GM12878 (cell line): ENCODE measurements around the gene HSBP1L1. TPM values are rescaled to one million over a fixed set of nuclear protein-coding genes. Genes with fewer than 3 reads are reported as not detected.

Experiments
- ATAC-seq: fragments of 200-7000 bp; cut with Tn5 transposase; 3 replicates; pipeline ENCODE4 v1.9.1; 2020; ENCODE audit warnings: mild to moderate bottlenecking, moderate library complexity
- BruUV-seq: library from RNA; stranded (reverse); fragments of 400-500 nt; replicated peaks from 2 replicates; lab custom pipeline; 2021; lab: Mats Ljungman, UMichigan
- CTCF ChIA-PET: fragments of 300-600 bp; sonication (Branson Sonifier 250); formaldehyde crosslinking; extraction: SDS; loops from one replicate; lab custom pipeline; 2021; ENCODE audit warnings: inconsistent platforms; lab: Yijun Ruan, JAX
- POLR2A ChIA-PET: fragments of 350-600 bp; formaldehyde crosslinking; extraction: SDS; loops from one replicate; lab custom pipeline; 2021; ENCODE audit warnings: inconsistent platforms; lab: Charles Lee
- RAD21 ChIA-PET: fragments of 300-600 bp; sonication (Branson Sonifier 250); formaldehyde crosslinking; loops from one replicate; lab custom pipeline; 2023; ENCODE audit warnings: antibody characterized with exemption; ENCODE audit not compliant: unreplicated experiment; lab: Charles Lee
- SMC1A ChIA-PET: fragments of 300-600 bp; sonication (Branson Sonifier 250); formaldehyde crosslinking; loops from one replicate; lab custom pipeline; 2023; ENCODE audit not compliant: unreplicated experiment, uncharacterized antibody; lab: Charles Lee
- DNase-seq: peaks from one replicate; pipeline ENCODE4 v3.0.0-alpha.2; 2011; ENCODE audit warnings: low read depth, low spot score
- FAIRE-seq: peaks from 3 replicates; lab custom pipeline; 2011; peaks lifted over from hg19 to GRCh38; lab: Jason Lieb, UNC
- H2AFZ ChIP-seq: 2 replicates; pipeline ENCODE4 v1.6.0; 2011; ENCODE audit warnings: low read depth, low read length, control low read depth; ENCODE audit not compliant: control insufficient read depth
- H3K27ac ChIP-seq: 2 replicates; pipeline ENCODE4 v1.5.1; 2011; ENCODE audit warnings: control low read depth; ENCODE audit not compliant: control insufficient read depth, insufficient read depth
- H3K27me3 ChIP-seq, 2 experiments: replicated peaks in 1 of 2; 2 replicates each; pipeline versions ENCODE4 v1.6.0 to v1.6.1; 2011; ENCODE audit warnings: low read length in 1 of 2; ENCODE audit not compliant: control insufficient read depth in 2 of 2, insufficient read depth in 2 of 2
- H3K36me3 ChIP-seq, 2 experiments: 2 replicates each; pipeline ENCODE4 v1.5.1; 2011; ENCODE audit warnings: low read length in 1 of 2; ENCODE audit not compliant: control insufficient read depth in 2 of 2, insufficient read depth in 2 of 2
- H3K4me1 ChIP-seq: 2 replicates; pipeline ENCODE4 v1.6.1; 2011; ENCODE audit warnings: mild to moderate bottlenecking, low read length, moderate library complexity, mixed read lengths; ENCODE audit not compliant: control insufficient read depth, insufficient read depth
- H3K4me2 ChIP-seq: 2 replicates; pipeline ENCODE4 v1.6.0; 2011; ENCODE audit warnings: control low read depth; ENCODE audit not compliant: control insufficient read depth, insufficient read depth
- H3K4me3 ChIP-seq: fragments of 200-600 bp; sonication (generic); 2 replicates; pipeline ENCODE4 v1.5.1; 2016
- H3K79me2 ChIP-seq: 2 replicates; pipeline ENCODE4 v1.6.0; 2011; ENCODE audit warnings: low read length; ENCODE audit not compliant: control insufficient read depth, insufficient read depth
- H3K9ac ChIP-seq: 2 replicates; pipeline ENCODE4 v1.8.0; 2011; ENCODE audit warnings: low read length, control low read depth, mixed read lengths; ENCODE audit not compliant: control insufficient read depth, insufficient read depth
- H3K9me3 ChIP-seq: replicated peaks from 3 replicates; pipeline ENCODE4 v1.5.1; 2011; ENCODE audit warnings: mild to moderate bottlenecking, low read length; ENCODE audit not compliant: control insufficient read depth, insufficient read depth
- H4K20me1 ChIP-seq: 2 replicates; pipeline ENCODE4 v1.6.0; 2011; ENCODE audit not compliant: control insufficient read depth, insufficient read depth
- BCL11A ChIP-seq: IDR thresholded peaks from 2 replicates; pipeline ENCODE4 v1.6.1; 2011; ENCODE audit warnings: low read depth, low read length
- CREB1 ChIP-seq: IDR thresholded peaks from 2 replicates; pipeline ENCODE4 v1.6.1; 2012; ENCODE audit warnings: low read depth, mild to moderate bottlenecking, inconsistent platforms
- DPF2 ChIP-seq: fragments of 450-650 bp; IDR thresholded peaks from 2 replicates; pipeline ENCODE4 v1.6.1; 2017; ENCODE audit warnings: mild to moderate bottlenecking
- EP300 ChIP-seq, 2 experiments: fragments of 150-350 bp in 1 of 2; IDR thresholded peaks; 2 replicates each; pipeline ENCODE4 v1.6.1; 2011 to 2012; ENCODE audit warnings: low read depth in 2 of 2, low read length in 2 of 2, borderline replicate concordance in 1 of 2, improper control_type of control experiment in 1 of 2, inconsistent platforms in 1 of 2; ENCODE audit not compliant: control insufficient read depth in 1 of 2
- KAT2A ChIP-seq: conservative IDR thresholded peaks from 2 replicates; pipeline ENCODE4 v1.6.1; 2011; ENCODE audit warnings: low read depth, low read length; ENCODE audit not compliant: control insufficient read depth
- NFYA ChIP-seq: IDR thresholded peaks from 2 replicates; pipeline ENCODE4 v1.6.1; 2011; ENCODE audit warnings: low read depth, mild to moderate bottlenecking, low read length, improper control_type of control experiment, borderline replicate concordance
- RBBP5 ChIP-seq: fragments of 200-600 bp; sonication (generic); conservative IDR thresholded peaks from 2 replicates; pipeline ENCODE4 v1.6.1; 2016
- RCOR1 ChIP-seq: conservative IDR thresholded peaks from 2 replicates; pipeline ENCODE4 v1.6.1; 2012; ENCODE audit warnings: low read depth, low read length, improper control_type of control experiment
- SP1 ChIP-seq: IDR thresholded peaks from one replicate; pipeline ENCODE4 v1.6.1; 2011; ENCODE audit warnings: low read depth, low read length
- SREBF1 ChIP-seq: IDR thresholded peaks from 2 replicates; pipeline ENCODE4 v1.6.1; 2012; ENCODE audit warnings: mild to moderate bottlenecking, low read length
- SUPT20H ChIP-seq: IDR thresholded peaks from 2 replicates; pipeline ENCODE4 v1.6.1; 2011; ENCODE audit warnings: low read depth, mild to moderate bottlenecking, low read length, moderate library complexity, borderline replicate concordance; ENCODE audit not compliant: control insufficient read depth
- TBL1XR1 ChIP-seq: IDR thresholded peaks from 2 replicates; pipeline ENCODE4 v1.6.1; 2012; ENCODE audit warnings: low read depth, low read length, improper control_type of control experiment
- TCF7 ChIP-seq: IDR thresholded peaks from 2 replicates; pipeline ENCODE4 v1.6.1; 2014; ENCODE audit warnings: antibody characterized with exemption, borderline replicate concordance
- WRNIP1 ChIP-seq: IDR thresholded peaks from 2 replicates; pipeline ENCODE4 v1.6.1; 2011; ENCODE audit warnings: low read depth, low read length, improper control_type of control experiment, borderline replicate concordance
- ZNF24 ChIP-seq: fragments of 450-650 bp; IDR thresholded peaks from 2 replicates; pipeline ENCODE4 v1.6.1; 2017; ENCODE audit warnings: antibody characterized with exemption, mild to moderate bottlenecking
- WGBS: methylation state at CpG from one replicate; pipeline ENCODE4 v1.1.6; 2016; ENCODE audit warnings: low lambda C conversion rate; ENCODE audit not compliant: insufficient replicate concordance, insufficient coverage; ENCODE audit errors: missing lambda C conversion rate; 5-methylcytosine and 5-hydroxymethylcytosine counted together
- in situ Hi-C: fragments of 300-500 bp; cut with MboI; formaldehyde crosslinking; loops from 9 replicates; pipeline ENCODE4 v1.14.3; 2018; ENCODE audit warnings: mixed read lengths
- intact Hi-C: fragments of 100-400 bp; cut with micrococcal nuclease; formaldehyde crosslinking; loops from one replicate; pipeline ENCODE4 v1.14.2; 2022; ENCODE audit not compliant: unreplicated experiment
- polyA plus RNA-seq, 11 experiments: library from polyadenylated mRNA; depleted of rRNA in 4 of 11; unstranded in 6 of 11; stranded (reverse) in 5 of 11; fragments of >200 nt; fragmentation: Nextera tagmentation in 4 of 11; fragmentation: Illumina TruSeq in 1 of 11; extraction: Ambion mirVana in 4 of 11; extraction: Trizol in 1 of 11; gene quantifications; 1 replicate in 1 of 11; 2 replicates in 10 of 11; pipeline versions ENCODE4 v1.2.1 to v1.2.3, GENCODE V29; 2011 to 2016; ENCODE audit warnings: inconsistent platforms in 2 of 11, missing spikeins in 2 of 11, low read depth in 1 of 11
- total RNA-seq, 4 experiments: library from RNA; depleted of rRNA in 3 of 4; stranded (reverse); fragments of >200 nt in 3 of 4; fragmentation: Illumina TruSeq in 1 of 4; extraction: Trizol in 1 of 4; gene quantifications; 2 replicates each; pipeline versions ENCODE4 v1.2.1 to v1.2.3, GENCODE V29; 2013 to 2021
- TF ChIP-seq, protein P1 (sequence below): fragments of 450-650 bp; formaldehyde crosslinking; IDR thresholded peaks from 2 replicates; pipeline ENCODE4 v1.4.0; 2022; ENCODE audit warnings: mild to moderate bottlenecking, moderate library complexity
- TF ChIP-seq, protein P2 (sequence below): IDR thresholded peaks from 2 replicates; pipeline ENCODE4 v1.6.1; 2011; ENCODE audit warnings: low read depth, low read length, improper control_type of control experiment, borderline replicate concordance
- TF ChIP-seq, protein P3 (sequence below): fragments of 450-650 bp; IDR thresholded peaks from 2 replicates; pipeline ENCODE4 v1.6.1; 2017; ENCODE audit warnings: antibody characterized with exemption, mild to moderate bottlenecking, moderate library complexity

The HSBP1L1 gene
- total and polyA plus RNA-seq, 10 of the 15 experiments (the other 5 are each of a cell fraction or from before 2014, with no cell fraction given) = 0.97 to 14.0 (median 6.9) TPM; not detected in 1

DNA sequence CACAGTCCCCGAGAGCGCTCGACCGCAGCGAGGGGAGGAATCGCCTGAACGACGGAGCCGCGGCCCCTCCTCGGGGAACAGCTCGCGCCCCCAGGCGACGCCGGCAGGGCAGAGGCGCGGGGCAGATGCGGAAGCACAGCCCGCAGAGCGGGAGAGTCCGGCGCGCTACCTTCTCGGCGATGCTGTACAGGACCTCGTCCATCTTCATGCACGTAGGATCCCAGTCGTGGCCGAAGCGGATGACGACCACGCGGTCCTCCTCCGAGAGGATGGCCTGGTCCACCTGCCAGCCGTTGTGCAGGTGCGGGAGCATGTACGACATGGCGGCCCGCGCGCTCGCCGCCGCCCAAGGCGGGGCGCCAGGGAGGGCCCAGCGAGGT is 23.6 kb downstream of the HSBP1L1 start:
- H3K27ac ChIP-seq = peak overlapping the region; percentile 67
- H2AFZ ChIP-seq = peak overlapping the region; percentile 58
- in situ Hi-C loops = no loop called here
- WGBS = under 1% methylated on average over 48 of the region's 48 CpGs
- peaks cover 0 to 7% of the 10 kb centered on the region in 2 experiments; a peak in 3 of 4 replicates for H3K36me3 ChIP-seq
- intact Hi-C loops = loop anchor here (2.0 to 10.0 kb wide), 6 partner anchors 36 to 306 kb away; partner anchors contain the start of genes KCNG2, RBFA and SLC66A2
- no peaks in the 10 kb centered on the region for H3K27me3 ChIP-seq
- peak overlapping the region; percentile 72 for H3K4me3 ChIP-seq
- peak; percentile 81 for ATAC-seq
- no peak for DNase-seq
- H3K9ac ChIP-seq = peak overlapping the region; percentile 93
- POLR2A ChIA-PET = interaction anchor here (0.9 to 1.5 kb wide), 3 partner anchors 11 to 44 kb away, joined by 3 read pairs; no protein-coding TSS in a partner anchor
- peak; percentile 44 for FAIRE-seq
- no peaks in the 10 kb centered on the region for H3K4me1 ChIP-seq
- SMC1A ChIA-PET = interaction anchor here (1.1 to 2.2 kb wide), 4 partner anchors 15 to 591 kb away, joined by 3 to 13 read pairs (median 3); partner anchors contain the start of gene HSBP1L1
- BruUV-seq = no TSS peak
- peaks cover 2% of the 10 kb centered on the region; the same call in 1 of the 2 replicates for H4K20me1 ChIP-seq
- H3K4me2 ChIP-seq = peak overlapping the region; percentile 70
- no peaks in the 10 kb centered on the region for H3K9me3 ChIP-seq
- CTCF ChIA-PET = interaction anchor here (0.8 to 1.7 kb wide), 7 partner anchors 8 to 166 kb away, joined by 3 to 9 read pairs (median 4); partner anchors contain the start of gene RBFA
- peaks cover 58% of the 10 kb centered on the region for H3K79me2 ChIP-seq
- RAD21 ChIA-PET = interaction anchor here (0.5 to 2.1 kb wide), 3 partner anchors 12 to 46 kb away, joined by 3 to 9 read pairs (median 3); partner anchors contain the start of genes HSBP1L1 and RBFA
- TF ChIP-seq RBBP5 = 0 out of 2 replicates have a peak, but pooled peaks have one; percentile 44
- TF ChIP-seq DPF2 = peak; percentile 69; the same call in 1 of the 2 replicates
- TF ChIP-seq, protein P1, sequence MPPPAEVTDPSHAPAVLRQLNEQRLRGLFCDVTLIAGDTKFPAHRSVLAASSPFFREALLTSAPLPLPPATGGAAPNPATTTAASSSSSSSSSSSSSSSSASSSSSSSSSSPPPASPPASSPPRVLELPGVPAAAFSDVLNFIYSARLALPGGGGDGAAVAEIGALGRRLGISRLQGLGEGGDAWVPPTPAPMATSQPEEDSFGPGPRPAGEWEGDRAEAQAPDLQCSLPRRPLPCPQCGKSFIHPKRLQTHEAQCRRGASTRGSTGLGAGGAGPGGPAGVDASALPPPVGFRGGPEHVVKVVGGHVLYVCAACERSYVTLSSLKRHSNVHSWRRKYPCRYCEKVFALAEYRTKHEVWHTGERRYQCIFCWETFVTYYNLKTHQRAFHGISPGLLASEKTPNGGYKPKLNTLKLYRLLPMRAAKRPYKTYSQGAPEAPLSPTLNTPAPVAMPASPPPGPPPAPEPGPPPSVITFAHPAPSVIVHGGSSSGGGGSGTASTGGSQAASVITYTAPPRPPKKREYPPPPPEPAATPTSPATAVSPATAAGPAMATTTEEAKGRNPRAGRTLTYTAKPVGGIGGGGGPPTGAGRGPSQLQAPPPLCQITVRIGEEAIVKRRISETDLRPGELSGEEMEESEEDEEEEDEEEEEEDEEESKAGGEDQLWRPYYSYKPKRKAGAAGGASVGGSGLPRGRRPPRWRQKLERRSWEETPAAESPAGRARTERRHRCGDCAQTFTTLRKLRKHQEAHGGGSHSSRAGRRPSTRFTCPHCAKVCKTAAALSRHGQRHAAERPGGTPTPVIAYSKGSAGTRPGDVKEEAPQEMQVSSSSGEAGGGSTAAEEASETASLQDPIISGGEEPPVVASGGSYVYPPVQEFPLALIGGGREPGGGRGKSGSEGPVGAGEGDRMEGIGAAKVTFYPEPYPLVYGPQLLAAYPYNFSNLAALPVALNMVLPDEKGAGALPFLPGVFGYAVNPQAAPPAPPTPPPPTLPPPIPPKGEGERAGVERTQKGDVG = no peak
- no peak for TF ChIP-seq SP1
- TF ChIP-seq KAT2A = no peak
- TF ChIP-seq EP300 (IDR thresholded peaks at IDR 0.05; ENCODE audit: borderline replicate concordance in 1 of 2, control insufficient read depth in 1 of 2, low read depth in 2 of 2, low read length in 2 of 2) = no peak
- TF ChIP-seq, protein P2, sequence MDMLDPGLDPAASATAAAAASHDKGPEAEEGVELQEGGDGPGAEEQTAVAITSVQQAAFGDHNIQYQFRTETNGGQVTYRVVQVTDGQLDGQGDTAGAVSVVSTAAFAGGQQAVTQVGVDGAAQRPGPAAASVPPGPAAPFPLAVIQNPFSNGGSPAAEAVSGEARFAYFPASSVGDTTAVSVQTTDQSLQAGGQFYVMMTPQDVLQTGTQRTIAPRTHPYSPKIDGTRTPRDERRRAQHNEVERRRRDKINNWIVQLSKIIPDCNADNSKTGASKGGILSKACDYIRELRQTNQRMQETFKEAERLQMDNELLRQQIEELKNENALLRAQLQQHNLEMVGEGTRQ = no peak
- no peak for TF ChIP-seq SREBF1
- TF ChIP-seq WRNIP1 = no peak
- TF ChIP-seq BCL11A = 0 out of 2 replicates have a peak, but pooled peaks have one; percentile 24
- TF ChIP-seq CREB1 = no peak
- no peak for TF ChIP-seq TCF7
- TF ChIP-seq NFYA = no peak
- TF ChIP-seq, protein P3, sequence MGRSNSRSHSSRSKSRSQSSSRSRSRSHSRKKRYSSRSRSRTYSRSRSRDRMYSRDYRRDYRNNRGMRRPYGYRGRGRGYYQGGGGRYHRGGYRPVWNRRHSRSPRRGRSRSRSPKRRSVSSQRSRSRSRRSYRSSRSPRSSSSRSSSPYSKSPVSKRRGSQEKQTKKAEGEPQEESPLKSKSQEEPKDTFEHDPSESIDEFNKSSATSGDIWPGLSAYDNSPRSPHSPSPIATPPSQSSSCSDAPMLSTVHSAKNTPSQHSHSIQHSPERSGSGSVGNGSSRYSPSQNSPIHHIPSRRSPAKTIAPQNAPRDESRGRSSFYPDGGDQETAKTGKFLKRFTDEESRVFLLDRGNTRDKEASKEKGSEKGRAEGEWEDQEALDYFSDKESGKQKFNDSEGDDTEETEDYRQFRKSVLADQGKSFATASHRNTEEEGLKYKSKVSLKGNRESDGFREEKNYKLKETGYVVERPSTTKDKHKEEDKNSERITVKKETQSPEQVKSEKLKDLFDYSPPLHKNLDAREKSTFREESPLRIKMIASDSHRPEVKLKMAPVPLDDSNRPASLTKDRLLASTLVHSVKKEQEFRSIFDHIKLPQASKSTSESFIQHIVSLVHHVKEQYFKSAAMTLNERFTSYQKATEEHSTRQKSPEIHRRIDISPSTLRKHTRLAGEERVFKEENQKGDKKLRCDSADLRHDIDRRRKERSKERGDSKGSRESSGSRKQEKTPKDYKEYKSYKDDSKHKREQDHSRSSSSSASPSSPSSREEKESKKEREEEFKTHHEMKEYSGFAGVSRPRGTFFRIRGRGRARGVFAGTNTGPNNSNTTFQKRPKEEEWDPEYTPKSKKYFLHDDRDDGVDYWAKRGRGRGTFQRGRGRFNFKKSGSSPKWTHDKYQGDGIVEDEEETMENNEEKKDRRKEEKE = no peak
- TF ChIP-seq SUPT20H = no peak
- TF ChIP-seq RCOR1 = no peak
- TF ChIP-seq TBL1XR1 = no peak
- no peak for TF ChIP-seq ZNF24
